Measurements from ENCODE around the gene LHX3. TPM values are rescaled to one million over a fixed set of nuclear protein-coding genes. Genes with fewer than 3 reads are reported as not detected.

LHX3 gene
- total and polyA plus RNA-seq, 2 of the 4 experiments (the other 2 are of a cell fraction): not detected

GRCh38 chr9:136210276-136210675 lies 5.3 kb upstream of the LHX3 start:
- DNase-seq (no peak), ATAC-seq (ENCODE audit: low read depth) (no peak)
- H3K14ac ChIP-seq (replicated peaks; ENCODE audit: low read depth, low read length): no peak overlapping the region
- no peak overlapping the region for H3K4me3 ChIP-seq (ENCODE audit: insufficient read depth, low read depth, low read length)
- POLR2A ChIA-PET (ENCODE audit: unreplicated experiment): no interaction called here
- no peak overlapping the region for H2AK9ac ChIP-seq (replicated peaks; ENCODE audit: low read depth, low read length, poor library complexity)
- no peak overlapping the region for H3K27ac ChIP-seq (ENCODE audit: insufficient read depth, low read length)
- no peak overlapping the region for H3K18ac ChIP-seq (ENCODE audit: low read depth, low read length)
- BruUV-seq (replicated peaks): no TSS peak
- no peak overlapping the region for H3K4me2 ChIP-seq (ENCODE audit: low read depth, low read length)
- no peak overlapping the region for H4K8ac ChIP-seq (ENCODE audit: low read depth in 2 of 2, low read length in 2 of 2)
- H4K91ac ChIP-seq (ENCODE audit: insufficient read depth, low read depth, low read length): no peak overlapping the region
- no peak overlapping the region for H4K5ac ChIP-seq (ENCODE audit: low read depth, low read length)
- in situ Hi-C loops (cut with MboI; ENCODE audit: low sequenced_read_pairs): no loop called here
- intact Hi-C loops (cut with micrococcal nuclease): no loop called here
- dilution Hi-C loops (cut with HindIII; ENCODE audit: low sequenced_read_pairs, unreplicated experiment): no loop called here
- H2BK5ac ChIP-seq (ENCODE audit: low read depth, low read length, poor library complexity, severe bottlenecking): no peak overlapping the region
- no peaks in the 10 kb centered on the region for H3K9me1 ChIP-seq (ENCODE audit: insufficient read depth, low read length)
- no peak overlapping the region for H2BK15ac ChIP-seq (ENCODE audit: low read depth, low read length)
- no peak overlapping the region for H2AFZ ChIP-seq (replicated peaks; ENCODE audit: low read length, poor library complexity)
- no peaks in the 10 kb centered on the region for H3K79me1 ChIP-seq (ENCODE audit: low read depth in 1 of 2, low read length in 2 of 2)
- H2BK20ac ChIP-seq (ENCODE audit: low read depth, low read length): no peak overlapping the region
- no peak overlapping the region for H3K23ac ChIP-seq (ENCODE audit: low read depth, low read length)
- no peaks in the 10 kb centered on the region for H3K4me1 ChIP-seq (ENCODE audit: control insufficient read depth, insufficient read depth, low read length)
- peaks cover 13% of the 10 kb centered on the region for H3K36me3 ChIP-seq (ENCODE audit: control insufficient read depth, insufficient read depth, low read length)
- no peak overlapping the region for H3K56ac ChIP-seq (ENCODE audit: extremely low read depth, insufficient read depth, low read length)
- WGBS, 2 experiments (ENCODE audit: extremely low coverage in 2 of 2, insufficient read length in 1 of 2): 100% methylated on average over 5 of the region's 16 CpGs; no CpG with 5 or more reads in 1 of the 2 experiments
- TF ChIP-seq SMC3 (IDR thresholded peaks at IDR 0.05; ENCODE audit: low read depth, low read length): no peak
- TF ChIP-seq RFX5 (IDR thresholded peaks at IDR 0.05; ENCODE audit: low read depth, low read length): no peak
- TF ChIP-seq BHLHE40 (IDR thresholded peaks at IDR 0.05; ENCODE audit: low read depth, low read length): no peak
- no peak for TF ChIP-seq CHD1 (IDR thresholded peaks at IDR 0.05; ENCODE audit: low read depth, low read length)
- TF ChIP-seq USF2 (IDR thresholded peaks at IDR 0.05; ENCODE audit: low read depth, low read length): no peak
- no peak for TF ChIP-seq MXI1 (IDR thresholded peaks at IDR 0.05; ENCODE audit: borderline replicate concordance, low read depth, low read length)
- TF ChIP-seq MAFK (IDR thresholded peaks at IDR 0.05; ENCODE audit: low read depth, low read length): no peak
- no peak for TF ChIP-seq POLR2A (IDR thresholded peaks at IDR 0.05; ENCODE audit: low read depth, low read length)
- no peak for TF ChIP-seq RAD21 (IDR thresholded peaks at IDR 0.05; ENCODE audit: low read length)
- no peak overlapping the region for H3K4ac ChIP-seq (ENCODE audit: low read depth, low read length)
- CTCF ChIA-PET: no interaction called here
- H4K20me1 ChIP-seq (ENCODE audit: insufficient read depth, low read length): peaks cover 9% of the 10 kb centered on the region
- no peak overlapping the region for H2AK5ac ChIP-seq (ENCODE audit: low read depth, low read length)
- H2BK120ac ChIP-seq (ENCODE audit: low read depth, low read length): no peak overlapping the region
- H3K27me3 ChIP-seq (ENCODE audit: control insufficient read depth, insufficient read depth, low read length): no peaks in the 10 kb centered on the region
- 0 out of 2 replicates have a peak, but pooled peaks cover 3% of the 10 kb centered on the region for H3K9me3 ChIP-seq (ENCODE audit: control insufficient read depth, insufficient read depth, low read length)
- H3K9ac ChIP-seq (ENCODE audit: low read depth, low read length): no peak overlapping the region

Data from IMR-90 (cell line).